A549 (cell line): ENCODE results near the gene TRMT1. TPM values are rescaled to one million over a fixed set of nuclear protein-coding genes. Genes with fewer than 3 reads are reported as not detected.

Source experiments
- ATAC-seq, 2 experiments: fragments of 200-7000 bp in 1 of 2; fragments of >200 bp in 1 of 2; cut with Nextera tagmentation in 1 of 2; cut with Tn5 transposase in 1 of 2; 3 replicates each; pipeline versions ENCODE4 v1.8.0 to v1.9.1; 2018 to 2020; ENCODE audit warnings: mild to moderate bottlenecking in 1 of 2, moderate library complexity in 1 of 2
- CTCF ChIA-PET: fragments of 300-600 bp; sonication (Branson Sonifier 250); formaldehyde crosslinking; extraction: SDS; loops from one replicate; lab custom pipeline; 2021; ENCODE audit warnings: antibody characterized with exemption, inconsistent platforms; lab: Yijun Ruan, JAX
- POLR2A ChIA-PET: fragments of 350-600 bp; formaldehyde crosslinking; extraction: SDS; loops from one replicate; lab custom pipeline; 2021; ENCODE audit warnings: antibody characterized with exemption, inconsistent platforms; lab: Yijun Ruan, JAX
- DNase-seq, 2 experiments: peaks; one replicate each; pipeline versions ENCODE4 v3.0.0 to v3.0.0-alpha.2; 2011 to 2016; ENCODE audit warnings: low read depth in 1 of 2, low spot score in 1 of 2
- FAIRE-seq: peaks from 2 replicates; lab custom pipeline; 2011; peaks lifted over from hg19 to GRCh38; lab: Jason Lieb, UNC
- H3K27ac ChIP-seq, 2 experiments: fragments of >200 bp; sonication (Bioruptor Twin); formaldehyde crosslinking; 3 replicates each; pipeline ENCODE4 v1.5.1; 2016 to 2017
- H3K4me1 ChIP-seq: fragments of >200 bp; sonication (Bioruptor Twin); formaldehyde crosslinking; 3 replicates; pipeline ENCODE4 v1.6.1; 2016
- H3K4me2 ChIP-seq: fragments of >200 bp; sonication (Bioruptor Twin); formaldehyde crosslinking; 3 replicates; pipeline ENCODE4 v1.6.1; 2016
- H3K4me3 ChIP-seq: fragments of >200 bp; sonication (Bioruptor Twin); formaldehyde crosslinking; 3 replicates; pipeline ENCODE4 v1.5.1; 2016
- H3K9me3 ChIP-seq: fragments of >200 bp; sonication (Bioruptor Twin); formaldehyde crosslinking; 3 replicates; pipeline ENCODE4 v1.6.1; 2016
- CHD2 ChIP-seq: fragments of 150-350 bp; IDR thresholded peaks from 2 replicates; pipeline ENCODE4 v1.6.1; 2014; ENCODE audit warnings: low read length; ENCODE audit not compliant: partially characterized antibody
- CHD4 ChIP-seq: fragments of 200-600 bp; sonication (generic); IDR thresholded peaks from 2 replicates; pipeline ENCODE4 v1.6.1; 2016; ENCODE audit warnings: antibody characterized with exemption, mild to moderate bottlenecking, borderline replicate concordance
- EP300 ChIP-seq, 2 experiments: fragments of >200 bp; sonication (Bioruptor Twin); formaldehyde crosslinking; IDR thresholded peaks; 2 replicates in 1 of 2; 3 replicates in 1 of 2; pipeline ENCODE4 v1.6.1; 2016 to 2017
- FOSB ChIP-seq: fragments of 250-450 bp; sonication (Bioruptor Pico); IDR thresholded peaks from 2 replicates; pipeline ENCODE4 v1.5.0; 2020; ENCODE audit warnings: mild to moderate bottlenecking, moderate library complexity
- HDAC2 ChIP-seq: fragments of 200-600 bp; sonication (generic); IDR thresholded peaks from 2 replicates; pipeline ENCODE4 v1.6.1; 2016
- HOXA7 ChIP-seq: fragments of 250-450 bp; sonication (Bioruptor Pico); IDR thresholded peaks from 2 replicates; pipeline ENCODE4 v1.5.0; 2020; ENCODE audit warnings: mild to moderate bottlenecking, moderate library complexity
- HOXB13 ChIP-seq: fragments of 250-450 bp; sonication (Bioruptor Pico); IDR thresholded peaks from 2 replicates; pipeline ENCODE4 v1.5.0; 2020; ENCODE audit warnings: low read depth, mild to moderate bottlenecking, moderate library complexity
- HOXB5 ChIP-seq: fragments of 250-450 bp; sonication (Bioruptor Pico); IDR thresholded peaks from 2 replicates; pipeline ENCODE4 v1.5.0; 2020; ENCODE audit warnings: mild to moderate bottlenecking, moderate library complexity
- NPAS2 ChIP-seq: fragments of 250-450 bp; sonication (Bioruptor Pico); IDR thresholded peaks from 2 replicates; pipeline ENCODE4 v1.8.0; 2022; ENCODE audit warnings: mild to moderate bottlenecking, moderate library complexity, borderline replicate concordance
- NR3C1 ChIP-seq: fragments of >200 bp; sonication (Bioruptor Twin); formaldehyde crosslinking; IDR thresholded peaks from 3 replicates; pipeline ENCODE4 v1.6.1; 2017
- POLR2AphosphoS2 ChIP-seq: conservative IDR thresholded peaks from 2 replicates; pipeline ENCODE4 v1.6.1; 2012; ENCODE audit warnings: low read length, improper control_type of control experiment, inconsistent platforms
- RAD21 ChIP-seq, 2 experiments: fragments of >200 bp in 1 of 2; sonication (Bioruptor Twin) in 1 of 2; formaldehyde crosslinking in 1 of 2; IDR thresholded peaks in 1 of 2; conservative IDR thresholded peaks in 1 of 2; 2 replicates in 1 of 2; 3 replicates in 1 of 2; pipeline ENCODE4 v1.6.1; 2012 to 2018; ENCODE audit warnings: inconsistent platforms in 1 of 2
- RARB ChIP-seq: fragments of 250-450 bp; sonication (Bioruptor Pico); IDR thresholded peaks from 2 replicates; pipeline ENCODE4 v1.8.0; 2021; ENCODE audit warnings: mild to moderate bottlenecking, moderate library complexity
- RCOR1 ChIP-seq: fragments of 150-350 bp; IDR thresholded peaks from 2 replicates; pipeline ENCODE4 v1.6.1; 2014; ENCODE audit warnings: antibody characterized with exemption, low read length, low read depth
- RNF2 ChIP-seq: fragments of 200-600 bp; sonication (generic); IDR thresholded peaks from 2 replicates; pipeline ENCODE4 v1.6.1; 2016; ENCODE audit warnings: low read depth, mild to moderate bottlenecking, antibody characterized with exemption, moderate library complexity, borderline replicate concordance
- SMC3 ChIP-seq: fragments of >200 bp; sonication (Bioruptor Twin); formaldehyde crosslinking; IDR thresholded peaks from 3 replicates; pipeline ENCODE4 v1.6.1; 2018; ENCODE audit warnings: inconsistent platforms
- SREBF2 ChIP-seq: fragments of 450-650 bp; IDR thresholded peaks from 2 replicates; pipeline ENCODE4 v1.6.1; 2014; ENCODE audit warnings: mild to moderate bottlenecking, moderate library complexity
- TP53 ChIP-seq: fragments of 250-450 bp; sonication (Bioruptor Pico); IDR thresholded peaks from 2 replicates; pipeline ENCODE4 v1.5.0; 2021; ENCODE audit warnings: mild to moderate bottlenecking, moderate library complexity
- ZC3H11A ChIP-seq: fragments of 450-650 bp; IDR thresholded peaks from 2 replicates; pipeline ENCODE4 v1.6.1; 2014; ENCODE audit warnings: antibody characterized with exemption, mild to moderate bottlenecking
- ZFP36 ChIP-seq: fragments of 450-650 bp; IDR thresholded peaks from 2 replicates; pipeline ENCODE4 v1.6.1; 2014; ENCODE audit warnings: borderline replicate concordance; ENCODE audit not compliant: partially characterized antibody
- ZNF302 ChIP-seq: fragments of 250-450 bp; sonication (Bioruptor Pico); IDR thresholded peaks from 2 replicates; pipeline ENCODE4 v1.9.0; 2021; ENCODE audit warnings: inconsistent platforms, mild to moderate bottlenecking, moderate library complexity
- ZSCAN20 ChIP-seq: fragments of 250-450 bp; sonication (Bioruptor Pico); IDR thresholded peaks from 2 replicates; pipeline ENCODE4 v1.8.0; 2022; ENCODE audit warnings: mild to moderate bottlenecking, moderate library complexity
- whole genome bisulfite sequencing: methylation state at CpG from one replicate; pipeline ENCODE4 v1.1.6; 2017; ENCODE audit errors: missing lambda C conversion rate; 5-methylcytosine and 5-hydroxymethylcytosine counted together
- polyA plus RNA-seq, 4 experiments: library from polyadenylated mRNA; depleted of rRNA in 3 of 4; stranded (reverse); fragments of >200 nt; fragmentation: RNase III in 1 of 4; extraction: RNeasy Plus Mini Kit Qiagen cat#74134 plus additional on column Dnase treatment in 1 of 4; gene quantifications; 2 replicates in 3 of 4; 3 replicates in 1 of 4; pipeline ENCODE4 v1.2.3, GENCODE V29; 2011 to 2017
- TF ChIP-seq, protein P1 (sequence below): fragments of 250-450 bp; sonication (Bioruptor Pico); IDR thresholded peaks from 2 replicates; pipeline ENCODE4 v1.5.0; 2020; ENCODE audit warnings: low read depth, mild to moderate bottlenecking, moderate library complexity
- TF ChIP-seq, protein P2 (sequence below): IDR thresholded peaks from 2 replicates; pipeline ENCODE4 v1.6.1; 2012
- TF ChIP-seq, protein P3 (sequence below): IDR thresholded peaks from 2 replicates; pipeline ENCODE4 v1.6.1; 2012
- TF ChIP-seq, protein P4 (sequence below): fragments of >200 bp; sonication (Bioruptor Twin); formaldehyde crosslinking; IDR thresholded peaks from 3 replicates; pipeline ENCODE4 v1.6.1; 2016
- TF ChIP-seq, protein P5 (sequence below): fragments of >200 bp; sonication (Bioruptor Twin); formaldehyde crosslinking; IDR thresholded peaks from 3 replicates; pipeline ENCODE4 v1.5.1; 2016

TRMT1 gene
- polyA plus RNA-seq, 2 of the 4 experiments (the other 2 are of a cell fraction), result 18.2 to 29.8 TPM

DNA sequence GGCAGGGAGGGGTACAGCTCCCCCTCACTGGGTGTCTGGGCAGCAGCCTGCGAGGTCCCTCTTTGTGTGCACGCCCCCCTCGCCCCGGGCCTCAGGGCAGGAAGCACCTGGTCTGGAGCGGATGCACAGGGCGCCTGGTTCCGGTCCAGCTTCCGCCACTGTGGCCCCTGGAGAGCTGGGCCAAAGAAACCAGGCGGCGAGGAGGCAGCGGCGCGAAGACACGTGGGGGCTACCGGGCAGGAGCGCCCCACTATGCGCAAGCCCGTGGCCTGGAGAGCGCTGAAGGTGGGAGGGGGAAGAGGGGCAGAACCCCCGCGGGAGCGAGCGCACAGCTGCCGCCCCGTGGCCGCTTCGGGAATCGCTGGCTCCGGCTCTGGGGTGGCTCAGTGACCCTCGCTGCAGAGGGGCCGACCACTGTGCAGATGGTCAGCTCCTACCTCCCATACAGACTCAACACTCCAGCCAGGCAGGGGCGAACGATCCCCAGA is 12.1 kb downstream of the TRMT1 start:
- FAIRE-seq, result no peak
- TF ChIP-seq ZSCAN20 (CRISPR knock-in tag), result no peak
- TF ChIP-seq, protein P1, sequence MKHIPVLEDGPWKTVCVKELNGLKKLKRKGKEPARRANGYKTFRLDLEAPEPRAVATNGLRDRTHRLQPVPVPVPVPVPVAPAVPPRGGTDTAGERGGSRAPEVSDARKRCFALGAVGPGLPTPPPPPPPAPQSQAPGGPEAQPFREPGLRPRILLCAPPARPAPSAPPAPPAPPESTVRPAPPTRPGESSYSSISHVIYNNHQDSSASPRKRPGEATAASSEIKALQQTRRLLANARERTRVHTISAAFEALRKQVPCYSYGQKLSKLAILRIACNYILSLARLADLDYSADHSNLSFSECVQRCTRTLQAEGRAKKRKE (CRISPR knock-in tag), result no peak
- no peak for TF ChIP-seq CHD4
- TF ChIP-seq, protein P2, sequence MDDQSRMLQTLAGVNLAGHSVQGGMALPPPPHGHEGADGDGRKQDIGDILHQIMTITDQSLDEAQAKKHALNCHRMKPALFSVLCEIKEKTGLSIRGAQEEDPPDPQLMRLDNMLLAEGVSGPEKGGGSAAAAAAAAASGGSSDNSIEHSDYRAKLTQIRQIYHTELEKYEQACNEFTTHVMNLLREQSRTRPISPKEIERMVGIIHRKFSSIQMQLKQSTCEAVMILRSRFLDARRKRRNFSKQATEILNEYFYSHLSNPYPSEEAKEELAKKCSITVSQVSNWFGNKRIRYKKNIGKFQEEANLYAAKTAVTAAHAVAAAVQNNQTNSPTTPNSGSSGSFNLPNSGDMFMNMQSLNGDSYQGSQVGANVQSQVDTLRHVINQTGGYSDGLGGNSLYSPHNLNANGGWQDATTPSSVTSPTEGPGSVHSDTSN, result no peak
- TF ChIP-seq RARB (CRISPR knock-in tag), result no peak
- no peak for TF ChIP-seq RCOR1
- TF ChIP-seq POLR2AphosphoS2, result no peak
- TF ChIP-seq EP300 (IDR thresholded peaks at IDR 0.05), result no peak
- TF ChIP-seq, protein P3, sequence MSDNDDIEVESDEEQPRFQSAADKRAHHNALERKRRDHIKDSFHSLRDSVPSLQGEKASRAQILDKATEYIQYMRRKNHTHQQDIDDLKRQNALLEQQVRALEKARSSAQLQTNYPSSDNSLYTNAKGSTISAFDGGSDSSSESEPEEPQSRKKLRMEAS, result no peak
- TF ChIP-seq HOXA7 (CRISPR knock-in tag), result no peak
- no peak for TF ChIP-seq FOSB (CRISPR knock-in tag)
- no peak for TF ChIP-seq CHD2
- TF ChIP-seq NPAS2, result no peak
- no peak for TF ChIP-seq ZNF302 (CRISPR knock-in tag)
- TF ChIP-seq ZC3H11A, result no peak
- no peak for TF ChIP-seq NR3C1
- TF ChIP-seq TP53, result no peak
- no peak for TF ChIP-seq ZFP36
- TF ChIP-seq, protein P4, sequence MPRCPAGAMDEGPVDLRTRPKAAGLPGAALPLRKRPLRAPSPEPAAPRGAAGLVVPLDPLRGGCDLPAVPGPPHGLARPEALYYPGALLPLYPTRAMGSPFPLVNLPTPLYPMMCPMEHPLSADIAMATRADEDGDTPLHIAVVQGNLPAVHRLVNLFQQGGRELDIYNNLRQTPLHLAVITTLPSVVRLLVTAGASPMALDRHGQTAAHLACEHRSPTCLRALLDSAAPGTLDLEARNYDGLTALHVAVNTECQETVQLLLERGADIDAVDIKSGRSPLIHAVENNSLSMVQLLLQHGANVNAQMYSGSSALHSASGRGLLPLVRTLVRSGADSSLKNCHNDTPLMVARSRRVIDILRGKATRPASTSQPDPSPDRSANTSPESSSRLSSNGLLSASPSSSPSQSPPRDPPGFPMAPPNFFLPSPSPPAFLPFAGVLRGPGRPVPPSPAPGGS, result no peak
- no peak for TF ChIP-seq HOXB13 (CRISPR knock-in tag)
- no peak for TF ChIP-seq HOXB5 (CRISPR knock-in tag)
- TF ChIP-seq SMC3, result peak; percentile 35; the same call in 2 of the 3 replicates
- TF ChIP-seq, protein P5, sequence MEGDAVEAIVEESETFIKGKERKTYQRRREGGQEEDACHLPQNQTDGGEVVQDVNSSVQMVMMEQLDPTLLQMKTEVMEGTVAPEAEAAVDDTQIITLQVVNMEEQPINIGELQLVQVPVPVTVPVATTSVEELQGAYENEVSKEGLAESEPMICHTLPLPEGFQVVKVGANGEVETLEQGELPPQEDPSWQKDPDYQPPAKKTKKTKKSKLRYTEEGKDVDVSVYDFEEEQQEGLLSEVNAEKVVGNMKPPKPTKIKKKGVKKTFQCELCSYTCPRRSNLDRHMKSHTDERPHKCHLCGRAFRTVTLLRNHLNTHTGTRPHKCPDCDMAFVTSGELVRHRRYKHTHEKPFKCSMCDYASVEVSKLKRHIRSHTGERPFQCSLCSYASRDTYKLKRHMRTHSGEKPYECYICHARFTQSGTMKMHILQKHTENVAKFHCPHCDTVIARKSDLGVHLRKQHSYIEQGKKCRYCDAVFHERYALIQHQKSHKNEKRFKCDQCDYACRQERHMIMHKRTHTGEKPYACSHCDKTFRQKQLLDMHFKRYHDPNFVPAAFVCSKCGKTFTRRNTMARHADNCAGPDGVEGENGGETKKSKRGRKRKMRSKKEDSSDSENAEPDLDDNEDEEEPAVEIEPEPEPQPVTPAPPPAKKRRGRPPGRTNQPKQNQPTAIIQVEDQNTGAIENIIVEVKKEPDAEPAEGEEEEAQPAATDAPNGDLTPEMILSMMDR, result peak; percentile 34; the same call in 2 of the 3 replicates
- TF ChIP-seq RNF2, result no peak
- TF ChIP-seq SREBF2, result no peak
- TF ChIP-seq RAD21 (conservative IDR thresholded peaks at IDR 0.05 in 1 of 2, IDR thresholded peaks at IDR 0.05 in 1 of 2), result peak in 1 of 2 experiments; percentile 6; a peak in 1 of 5 replicates
- no peak for TF ChIP-seq HDAC2

More for the DNA sequence above, 12.1 kb downstream of the TRMT1 start:
- DNase-seq (peak in 1 of 2 experiments; percentile 31), ATAC-seq (peak in 1 of 2 experiments; percentile 59; a peak in 3 of 6 replicates)
- no peak overlapping the region for H3K27ac ChIP-seq
- CTCF ChIA-PET, result interaction anchor here (1.0 to 3.9 kb wide), 7 partner anchors 8 to 136 kb away, joined by 3 to 23 read pairs (median 5); partner anchors contain the start of gene DAND5
- H3K4me1 ChIP-seq, result no peaks in the 10 kb centered on the region
- 69% methylated on average over 22 of the region's 33 CpGs for WGBS
- H3K4me3 ChIP-seq, result no peak overlapping the region
- H3K4me2 ChIP-seq, result no peak overlapping the region
- POLR2A ChIA-PET, result no interaction called here
- H3K9me3 ChIP-seq, result no peaks in the 10 kb centered on the region
